Esophagus squamous epithelium (tissue), 4 donors: ENCODE data around the gene CFB.
"Not testable (repeated sequence)": the region's sequence is repeated elsewhere in the genome, so short reads cannot be mapped to it uniquely, and the experiment has no call there.

Experiments used
- CTCF ChIP-seq, 6 experiments: fragments of 450-650 bp in 4 of 6; fragments of 200-600 bp in 2 of 6; sonication (generic) in 2 of 6; IDR thresholded peaks; one replicate each; pipeline ENCODE4 v1.5.1; 2016 to 2019; ENCODE audit warnings: antibody characterized with exemption in 6 of 6, mild to moderate bottlenecking in 4 of 6, moderate library complexity in 4 of 6
- POLR2A ChIP-seq, 4 donors: fragments of 450-650 bp; IDR thresholded peaks; one replicate each; pipeline ENCODE4 v1.6.1; 2017; ENCODE audit warnings: antibody characterized with exemption in 4 of 4, mild to moderate bottlenecking in 4 of 4, moderate library complexity in 3 of 4

- not testable (repeated sequence) for TF ChIP-seq CTCF, POLR2A (IDR thresholded peaks at IDR 0.05)
Observed at GRCh38 chr6:31906727-31907126, 39.2 kb upstream of the CFB start.
